GM21528 (cell line): ENCODE results near the gene PRSS35.
A peak's percentile ranks its signal among the peaks of the same experiment; 100 is the strongest.
"Not testable (repeated sequence)": the region's sequence is repeated elsewhere in the genome, so short reads cannot be mapped to it uniquely, and the experiment has no call there.

Experiments
- ATAC-seq: cut with Tn5 transposase; IDR thresholded peaks from one replicate; pipeline ENCODE4 v1.9.1; 2021; ENCODE audit warnings: mild to moderate bottlenecking, moderate library complexity; ENCODE audit not compliant: unreplicated experiment, low FRiP score

Gene PRSS35

DNA sequence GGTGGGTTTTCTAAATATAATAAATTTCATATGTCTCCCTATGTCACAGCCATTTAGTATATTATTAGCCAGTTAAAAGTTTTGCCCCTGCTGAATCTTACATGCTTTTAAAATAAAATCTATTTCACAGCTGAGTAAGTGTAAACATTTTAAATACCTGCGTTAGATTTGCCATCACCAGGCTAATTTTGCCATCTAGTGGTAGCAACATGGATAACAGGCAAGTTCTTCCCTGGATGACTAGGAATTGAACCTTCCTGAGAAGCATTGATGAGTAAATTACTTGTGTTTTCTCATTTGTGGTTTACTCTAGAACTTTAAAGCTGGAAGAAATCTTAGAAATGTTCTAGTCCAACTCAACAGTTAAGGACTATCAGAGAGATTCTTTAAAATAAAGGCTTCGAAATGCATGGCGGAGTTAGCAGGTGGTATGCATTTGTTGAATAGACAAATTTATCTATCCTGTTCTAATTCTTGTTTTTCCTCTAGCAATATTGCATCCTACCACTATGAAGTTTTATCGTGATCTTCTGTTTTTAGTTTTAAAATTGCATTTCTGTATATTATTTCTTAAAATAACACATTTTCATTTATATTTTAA, 2.6 kb downstream of the PRSS35 start:
- peak; percentile 63 for ATAC-seq

DNA sequence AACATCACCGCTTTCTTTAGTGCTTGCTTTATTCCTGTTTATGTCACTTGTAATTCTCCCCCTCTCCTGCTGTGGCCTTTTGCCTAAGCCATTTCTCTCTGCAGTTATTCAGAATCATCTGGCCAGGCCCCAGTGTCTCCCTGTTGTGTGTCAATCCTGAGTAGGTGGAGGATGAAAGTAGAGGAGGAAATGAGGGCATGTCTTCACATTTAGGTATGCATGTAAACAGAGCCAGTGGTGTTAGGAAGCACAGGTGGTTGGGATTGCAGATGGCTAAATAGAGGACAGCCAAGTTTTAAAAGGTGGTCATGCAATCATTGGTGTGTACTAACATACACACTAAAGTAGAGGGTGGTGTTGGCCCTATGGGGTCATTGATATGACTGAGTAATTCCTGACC, 5.2 kb downstream of the PRSS35 start:
- no peak for ATAC-seq

DNA sequence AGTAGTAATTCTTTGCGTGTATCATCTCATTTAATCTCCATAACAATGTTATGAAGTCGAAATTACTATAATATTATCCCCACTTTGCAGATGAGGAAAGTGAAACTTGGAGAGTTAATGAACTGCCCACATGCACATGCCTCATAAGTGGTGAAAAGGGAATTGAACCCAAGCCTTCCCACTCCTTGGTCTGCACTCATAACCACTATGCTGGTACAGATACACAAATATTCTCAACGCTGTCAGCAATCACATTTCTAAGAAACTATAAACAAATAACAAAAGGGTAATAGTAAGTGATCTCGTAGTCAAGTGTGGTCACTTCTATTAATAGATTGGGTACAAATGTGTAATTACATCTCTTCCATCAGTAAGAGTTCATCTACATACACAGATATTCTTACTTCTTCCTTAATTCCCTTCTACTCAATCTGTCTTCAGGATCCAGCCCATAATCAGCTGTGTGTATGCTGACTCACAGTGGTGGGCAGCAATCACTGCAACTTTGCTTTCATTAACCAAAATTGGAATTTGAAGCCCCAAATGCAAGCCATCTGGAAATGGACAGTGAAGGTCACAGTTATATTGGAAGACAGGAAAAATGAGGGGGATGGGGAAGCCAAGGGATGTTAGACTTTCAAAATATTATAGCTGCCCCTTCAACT, 6.6 kb downstream of the PRSS35 start:
- no peak for ATAC-seq

DNA sequence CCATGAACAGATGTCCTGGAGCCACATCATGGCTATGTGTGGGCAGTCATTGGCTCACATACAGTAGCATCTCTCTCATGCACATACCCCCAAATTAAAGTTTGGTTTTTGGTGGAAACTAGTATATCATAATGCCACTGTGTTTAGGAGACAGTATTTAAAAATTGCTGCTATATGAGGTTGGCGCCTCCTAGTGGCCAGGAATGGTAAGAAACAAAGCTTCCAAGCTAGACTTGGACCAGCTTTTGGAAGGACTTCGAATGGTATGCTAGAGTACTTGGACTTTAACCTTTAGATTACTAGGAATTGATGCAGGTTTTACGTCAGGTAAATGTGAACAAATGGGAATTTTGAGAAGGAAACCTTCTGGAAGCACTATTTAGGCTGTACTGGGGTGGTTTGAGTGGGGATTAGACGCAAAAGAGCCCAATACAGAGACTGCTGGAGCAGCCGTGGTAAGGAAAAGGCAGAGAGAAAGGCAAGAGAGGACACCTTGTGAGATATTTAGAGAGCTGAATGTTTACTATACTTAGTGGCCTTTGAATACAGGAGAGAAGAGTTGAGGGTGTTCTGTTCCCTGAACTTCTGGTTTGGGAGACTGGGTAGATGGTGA, 23.8 kb downstream of the PRSS35 start:
- ATAC-seq, result peak; percentile 85

DNA sequence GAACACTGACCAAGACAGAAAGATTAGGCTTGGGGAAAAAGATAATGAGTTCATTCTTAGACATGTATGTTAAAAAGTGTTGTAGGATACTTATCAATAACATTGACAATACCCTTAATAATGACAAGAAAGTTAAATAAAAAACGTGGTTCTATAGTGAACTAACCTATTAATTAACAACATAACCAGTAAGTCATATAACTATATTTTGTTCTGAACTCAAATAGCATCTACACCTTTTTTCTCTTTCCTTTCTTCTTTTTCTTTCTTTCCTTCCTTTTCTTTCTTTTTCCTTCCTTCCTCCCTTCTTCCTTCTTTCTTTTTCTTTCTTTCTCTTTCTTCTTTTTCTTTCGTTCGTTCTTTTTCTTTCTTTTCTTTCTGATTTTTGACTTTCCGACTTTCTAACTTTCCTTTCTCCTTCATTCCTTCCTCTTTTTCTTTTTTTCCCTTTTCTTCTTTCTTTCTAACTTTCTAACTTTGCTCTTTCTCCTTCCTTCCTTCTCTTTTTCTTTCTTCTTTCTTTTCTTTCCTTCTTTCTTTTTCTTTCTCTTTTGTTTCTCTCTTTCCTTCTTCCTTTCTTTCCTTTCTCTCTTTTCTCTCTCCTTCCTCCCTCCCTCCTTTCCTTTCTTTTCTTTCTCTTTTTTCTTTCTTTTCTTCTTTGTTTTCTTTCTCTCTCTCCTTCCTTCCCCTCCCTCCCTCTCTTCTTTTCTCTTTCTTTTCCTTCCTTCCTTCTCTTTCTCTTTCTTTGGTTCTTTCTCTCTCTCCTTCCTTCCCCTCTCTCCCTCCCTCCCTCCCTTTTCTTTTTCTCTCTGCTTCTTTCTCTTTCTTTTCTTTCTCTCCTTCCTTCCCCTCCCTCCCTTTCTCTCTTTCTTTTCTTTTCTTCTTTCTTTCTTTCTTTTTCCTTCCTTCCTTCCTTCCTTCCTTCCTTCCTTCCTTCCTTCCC, 24.6 kb downstream of the PRSS35 start:
- no peak for ATAC-seq

DNA sequence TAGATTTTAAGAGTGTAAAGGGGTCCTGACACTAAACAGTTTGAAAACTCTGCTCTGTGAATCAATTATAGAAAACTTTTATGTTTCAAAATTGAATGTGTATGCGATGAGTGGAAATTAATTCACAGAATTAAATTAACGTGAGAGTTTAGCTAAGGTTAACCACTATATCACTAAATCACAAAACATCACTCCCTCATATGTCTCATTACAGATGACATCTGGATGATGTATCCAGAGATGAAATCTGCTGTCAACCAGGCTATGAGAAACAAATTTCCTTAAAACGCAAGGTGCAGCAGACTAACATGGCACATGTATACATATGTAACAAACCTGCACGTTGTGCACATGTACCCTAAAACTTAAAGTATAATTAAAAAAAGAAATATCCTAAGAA, 27.3 kb downstream of the PRSS35 start:
- no peak for ATAC-seq

DNA sequence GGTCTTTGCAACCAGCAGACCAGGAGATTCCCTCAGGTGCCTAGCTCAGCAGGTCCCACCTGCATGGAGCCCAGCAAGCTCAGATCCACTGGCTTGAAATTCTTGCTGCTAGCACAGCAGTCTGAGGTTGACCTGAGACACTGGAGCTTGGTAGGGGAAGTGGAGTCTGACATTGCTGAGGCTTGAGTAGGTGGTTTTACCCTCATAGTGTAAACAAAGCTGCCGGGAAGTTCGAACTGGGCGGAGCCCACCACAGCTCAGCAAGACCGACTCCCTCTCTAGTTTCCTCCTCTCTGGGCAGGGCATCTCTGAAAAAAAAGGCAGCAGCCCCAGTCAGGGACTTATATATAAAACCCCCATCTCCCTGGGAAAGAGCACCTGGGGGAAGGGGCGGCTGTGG, 34.3 kb downstream of the PRSS35 start:
- no peak for ATAC-seq

DNA sequence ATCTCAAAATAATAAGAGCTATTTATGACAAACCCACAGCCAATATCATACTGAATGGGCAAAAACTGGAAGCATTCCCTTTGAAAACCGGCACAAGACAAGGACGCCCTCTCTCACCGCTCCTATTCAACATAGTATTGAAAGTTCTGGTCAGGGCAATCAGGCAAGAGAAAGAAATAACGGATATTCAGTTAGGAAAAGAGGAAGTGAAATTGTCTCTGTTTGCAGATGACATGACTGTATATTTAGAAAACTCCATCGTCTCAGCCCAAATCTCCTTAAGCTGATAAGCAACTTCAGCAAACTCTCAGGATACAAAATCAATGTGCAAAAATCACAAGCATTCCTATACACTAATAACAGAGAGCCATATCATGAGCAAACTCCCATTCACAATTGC, 38.1 kb downstream of the PRSS35 start:
- ATAC-seq, result not testable (repeated sequence)

DNA sequence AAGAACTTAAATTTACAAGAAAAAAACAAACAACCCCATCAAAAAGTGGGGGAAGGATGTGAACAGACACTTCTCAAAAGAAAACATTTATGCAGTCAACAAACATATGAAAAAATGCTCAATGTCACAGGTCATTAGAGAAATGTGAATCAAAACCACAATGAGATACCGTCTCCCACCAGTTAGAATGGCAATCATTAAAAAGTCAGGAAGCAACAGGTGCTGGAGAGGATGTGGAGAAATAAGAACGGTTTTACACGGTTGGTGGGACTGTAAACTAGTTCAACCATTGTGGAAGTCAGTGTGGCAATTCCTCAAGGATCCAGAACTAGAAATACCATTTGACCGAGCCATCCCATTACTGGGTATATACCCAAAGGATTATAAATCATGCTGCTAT, 39.4 kb downstream of the PRSS35 start:
- not testable (repeated sequence) for ATAC-seq

DNA sequence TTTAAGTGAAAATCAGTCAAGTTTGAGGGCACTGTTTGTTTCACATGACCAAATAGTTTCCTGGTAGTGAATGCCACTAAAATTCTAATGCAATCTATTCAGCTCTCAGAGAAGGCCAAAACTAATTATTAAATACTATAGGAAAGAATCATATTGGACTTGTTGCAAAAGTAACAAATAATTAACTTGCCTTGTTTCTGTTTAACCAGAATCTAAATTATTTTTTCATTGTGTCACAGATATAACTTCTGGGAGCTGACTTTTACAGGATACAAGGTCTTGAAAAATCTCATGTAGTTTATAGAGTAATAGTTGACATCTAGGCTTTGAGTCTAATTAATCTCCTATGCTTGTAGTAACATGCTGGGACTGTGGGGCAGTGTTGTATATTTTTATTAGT, 44.5 kb downstream of the PRSS35 start:
- ATAC-seq, result no peak

DNA sequence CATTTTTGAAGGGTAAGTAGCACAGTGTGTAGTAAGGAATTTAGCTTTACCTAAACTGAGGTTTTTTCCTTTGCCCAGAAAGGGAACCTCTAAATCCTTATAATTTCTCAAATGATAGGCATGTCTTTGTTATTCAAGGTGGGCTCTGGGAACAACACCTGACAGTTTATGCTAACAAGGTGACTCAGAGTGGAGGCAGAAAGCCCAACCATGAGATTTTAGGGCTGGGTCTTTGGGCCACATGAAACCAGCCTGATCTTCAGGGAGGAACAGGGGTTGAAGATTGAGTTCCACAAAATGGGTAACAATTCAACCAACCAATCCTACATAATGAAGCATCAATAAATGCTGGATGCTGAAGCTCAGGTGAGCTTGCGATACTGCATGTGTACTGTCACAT, 46.6 kb downstream of the PRSS35 start:
- no peak for ATAC-seq

DNA sequence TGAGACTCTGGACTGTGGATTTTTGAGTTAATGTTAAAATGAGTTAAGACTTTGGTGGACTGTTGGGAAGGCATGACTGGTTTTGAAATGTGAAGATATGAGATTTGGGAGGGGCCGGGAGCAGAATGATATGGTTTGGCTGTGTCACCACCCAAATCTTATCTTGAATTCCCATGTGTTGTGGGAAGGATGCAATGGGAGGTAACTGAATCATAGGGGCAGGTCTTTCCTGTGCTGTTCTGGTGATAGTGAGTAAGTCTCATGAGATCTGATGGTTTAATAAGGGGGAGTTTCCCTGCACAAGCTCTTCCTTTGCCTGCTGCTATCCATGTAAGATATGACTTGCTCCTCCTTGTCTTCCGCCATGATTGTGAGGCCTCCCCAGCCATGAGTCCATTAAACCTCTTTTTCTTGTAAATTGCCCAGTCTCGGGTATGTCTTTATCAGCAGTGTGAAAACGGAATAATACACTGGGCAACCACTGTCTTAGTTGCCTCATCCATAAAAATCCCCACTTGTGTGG, 59.4 kb downstream of the PRSS35 start:
- not testable (repeated sequence) for ATAC-seq

DNA sequence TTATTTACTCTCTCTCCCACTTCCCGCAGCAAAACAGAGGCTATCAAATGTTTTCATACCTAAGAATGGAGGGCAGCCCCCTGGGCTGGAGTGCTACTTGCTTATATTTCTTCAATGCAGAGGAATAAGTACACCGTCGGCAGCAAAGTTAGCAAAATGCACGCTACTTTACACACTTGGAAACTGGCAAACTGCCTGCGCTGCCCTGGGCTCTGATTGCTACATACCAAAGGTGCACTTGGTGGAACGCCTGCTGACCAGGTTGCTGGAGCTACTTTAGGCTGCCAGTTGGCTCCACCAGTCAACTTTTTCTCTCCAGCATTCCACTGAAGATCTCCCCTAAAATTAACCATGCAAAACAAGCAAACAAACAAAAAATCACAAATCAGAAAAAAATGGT, 62.4 kb downstream of the PRSS35 start:
- no peak for ATAC-seq
